Cardiac muscle cell (in vitro differentiated cells and primary cell): ENCODE data around the gene TMOD1. TPM values are rescaled to one million over a fixed set of nuclear protein-coding genes. Genes with fewer than 3 reads are reported as not detected.
A peak's percentile ranks its signal among the peaks of the same experiment; 100 is the strongest.

Source experiments
- DNase-seq, 2 donors: peaks; one replicate each; pipeline versions ENCODE4 v3.0.0 to v3.0.0-alpha.2; 2010 to 2017; ENCODE audit warnings: low read depth in 1 of 2, low spot score in 1 of 2
- H3K27ac ChIP-seq: fragments of 200-600 bp; sonication (generic); 2 replicates; pipeline ENCODE4 v1.5.1; 2016
- H3K27me3 ChIP-seq: fragments of 200-600 bp; sonication (generic); 2 replicates; pipeline ENCODE4 v1.6.0; 2016; ENCODE audit warnings: control low read depth
- H3K36me3 ChIP-seq: fragments of 200-600 bp; sonication (generic); 2 replicates; pipeline ENCODE4 v1.5.1; 2016; ENCODE audit warnings: control low read depth
- H3K4me1 ChIP-seq: fragments of 200-600 bp; sonication (generic); 2 replicates; pipeline ENCODE4 v1.8.1; 2017; ENCODE audit warnings: low read depth, mild to moderate bottlenecking, mixed run types
- H3K4me3 ChIP-seq: fragments of 200-600 bp; sonication (generic); 2 replicates; pipeline ENCODE4 v1.5.1; 2016; ENCODE audit warnings: mild to moderate bottlenecking
- H3K9me3 ChIP-seq: fragments of 200-600 bp; sonication (generic); 2 replicates; pipeline ENCODE4 v1.5.1; 2017; ENCODE audit warnings: low read depth, mild to moderate bottlenecking, control low read depth
- polyA plus RNA-seq: library from polyadenylated mRNA; unstranded; fragments of >200 nt; fragmentation: Nextera tagmentation; extraction: Ambion mirVana; gene quantifications from 2 replicates; pipeline ENCODE4 v1.2.1, GENCODE V29; 2016
- total RNA-seq: library from RNA; depleted of rRNA; stranded (reverse); fragments of >200 nt; gene quantifications from 2 replicates; pipeline ENCODE4 v1.2.3, GENCODE V29; 2016
- TF ChIP-seq, protein P1 (sequence below): IDR thresholded peaks from 2 replicates; pipeline ENCODE4 v1.5.1; 2012; ENCODE audit warnings: low read depth, mild to moderate bottlenecking, low read length

Gene TMOD1
- total and polyA plus RNA-seq, 2 experiments from 2014 or later: 75.7 to 168 TPM

DNA sequence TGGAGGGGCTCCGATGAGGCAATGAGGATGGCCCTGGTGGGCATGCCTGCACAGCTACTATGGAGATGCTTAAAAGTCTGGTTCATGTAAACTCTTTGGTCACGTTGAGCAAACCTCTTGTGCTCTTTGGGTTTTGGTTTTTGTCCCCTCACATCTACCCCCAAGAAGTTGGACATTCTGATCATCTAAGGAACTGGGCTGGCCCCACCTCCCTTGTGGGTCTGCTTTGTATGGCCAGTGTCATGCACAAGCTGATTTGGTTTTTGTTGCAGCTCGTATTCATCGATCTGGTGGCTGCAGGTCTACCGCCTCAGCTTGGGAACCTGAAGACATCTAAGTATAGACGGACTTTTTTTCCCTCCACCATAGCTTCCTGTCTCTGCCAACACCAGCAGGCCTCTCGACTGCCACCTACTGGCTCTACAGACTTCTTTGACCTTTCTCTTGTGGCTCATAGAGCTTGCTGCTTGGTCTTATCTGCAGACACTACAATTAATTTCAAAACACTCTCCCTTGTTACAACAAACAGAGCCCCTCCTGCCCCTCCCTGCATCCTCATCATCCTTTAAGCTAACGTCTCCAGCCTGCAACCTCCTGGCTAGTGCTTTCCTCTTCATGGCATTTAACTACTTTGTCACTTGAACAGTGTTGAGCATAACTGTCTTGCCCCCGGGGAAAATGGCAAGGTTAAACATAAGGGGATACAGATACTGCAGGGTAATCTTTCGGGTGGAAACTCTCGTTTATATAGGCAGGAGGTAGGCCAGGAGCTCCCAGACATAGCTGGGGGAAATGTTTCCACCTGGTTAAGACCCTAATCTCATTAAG is 97.2 kb downstream of the TMOD1 start:
- Histone ChIP-seq H3K4me3 (no peak overlapping the region), H3K27me3 (no peaks in the 10 kb centered on the region), H3K9me3 (no peaks in the 10 kb centered on the region), H3K36me3 (peaks cover 34% of the 10 kb centered on the region), H3K4me1 (peaks cover 47% of the 10 kb centered on the region), H3K27ac (peak overlapping the region; percentile 86)
- peak; percentile 89 to 90 for DNase-seq
- TF ChIP-seq, protein P1, sequence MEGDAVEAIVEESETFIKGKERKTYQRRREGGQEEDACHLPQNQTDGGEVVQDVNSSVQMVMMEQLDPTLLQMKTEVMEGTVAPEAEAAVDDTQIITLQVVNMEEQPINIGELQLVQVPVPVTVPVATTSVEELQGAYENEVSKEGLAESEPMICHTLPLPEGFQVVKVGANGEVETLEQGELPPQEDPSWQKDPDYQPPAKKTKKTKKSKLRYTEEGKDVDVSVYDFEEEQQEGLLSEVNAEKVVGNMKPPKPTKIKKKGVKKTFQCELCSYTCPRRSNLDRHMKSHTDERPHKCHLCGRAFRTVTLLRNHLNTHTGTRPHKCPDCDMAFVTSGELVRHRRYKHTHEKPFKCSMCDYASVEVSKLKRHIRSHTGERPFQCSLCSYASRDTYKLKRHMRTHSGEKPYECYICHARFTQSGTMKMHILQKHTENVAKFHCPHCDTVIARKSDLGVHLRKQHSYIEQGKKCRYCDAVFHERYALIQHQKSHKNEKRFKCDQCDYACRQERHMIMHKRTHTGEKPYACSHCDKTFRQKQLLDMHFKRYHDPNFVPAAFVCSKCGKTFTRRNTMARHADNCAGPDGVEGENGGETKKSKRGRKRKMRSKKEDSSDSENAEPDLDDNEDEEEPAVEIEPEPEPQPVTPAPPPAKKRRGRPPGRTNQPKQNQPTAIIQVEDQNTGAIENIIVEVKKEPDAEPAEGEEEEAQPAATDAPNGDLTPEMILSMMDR: peak; percentile 95

- no peak overlapping the region for H3K4me3 ChIP-seq
- no peaks in the 10 kb centered on the region for H3K9me3 ChIP-seq
- peak overlapping the region; percentile 86 for H3K27ac ChIP-seq
- peaks cover 40% of the 10 kb centered on the region for H3K4me1 ChIP-seq
- peak in 1 of 2 donors; percentile 2 for DNase-seq
- H3K36me3 ChIP-seq: peaks cover 36% of the 10 kb centered on the region
- H3K27me3 ChIP-seq: no peaks in the 10 kb centered on the region
- TF ChIP-seq, protein P1: no peak
Observed at GRCh38 chr9:97599314-97599846, 97.9 kb downstream of the TMOD1 start.

GRCh38 chr9:97600531-97601227 is 99.2 kb downstream of the TMOD1 start:
- TF ChIP-seq, protein P1: no peak
- Histone ChIP-seq H3K4me1 (peaks cover 38% of the 10 kb centered on the region), H3K36me3 (peaks cover 41% of the 10 kb centered on the region), H3K4me3 (no peak overlapping the region), H3K27ac (peak overlapping the region; percentile 86), H3K27me3 (no peaks in the 10 kb centered on the region), H3K9me3 (no peaks in the 10 kb centered on the region)
- peak in 1 of 2 donors; percentile 65 for DNase-seq

GRCh38 chr9:97601228-97601898 is 99.9 kb downstream of the TMOD1 start:
- Histone ChIP-seq H3K9me3 (no peaks in the 10 kb centered on the region), H3K36me3 (peaks cover 42% of the 10 kb centered on the region), H3K27me3 (no peaks in the 10 kb centered on the region), H3K4me1 (peaks cover 38% of the 10 kb centered on the region), H3K4me3 (no peak overlapping the region), H3K27ac (peak overlapping the region; percentile 80)
- DNase-seq: no peak
- TF ChIP-seq, protein P1: no peak

DNA sequence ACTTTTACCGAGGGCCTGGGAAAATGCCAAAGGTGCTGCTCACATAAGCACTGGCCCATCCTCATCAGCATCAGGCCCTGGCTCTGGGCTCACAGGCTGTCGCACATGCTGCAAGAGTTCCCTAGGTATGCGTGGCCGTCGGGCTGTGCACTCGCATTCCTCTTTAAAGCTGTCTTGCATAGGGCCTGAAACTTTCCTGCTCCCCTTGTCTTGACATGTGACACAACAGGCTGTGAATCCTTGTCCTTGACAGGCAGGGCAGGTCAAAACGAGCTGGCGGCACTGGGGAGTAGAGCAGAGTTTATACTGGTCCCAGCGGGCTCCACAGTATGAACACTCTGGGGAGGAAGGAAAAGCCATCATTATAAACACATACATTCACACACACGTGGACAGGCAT is 101.0 kb downstream of the TMOD1 start:
- Histone ChIP-seq H3K27me3 (no peaks in the 10 kb centered on the region), H3K9me3 (no peaks in the 10 kb centered on the region), H3K4me1 (peaks cover 38% of the 10 kb centered on the region), H3K36me3 (peaks cover 37% of the 10 kb centered on the region), H3K4me3 (no peak overlapping the region), H3K27ac (peak overlapping the region; percentile 80)
- DNase-seq: peak in 1 of 2 donors; percentile 63
- TF ChIP-seq, protein P1: no peak
